Large intestine (tissue), 3 donors: ENCODE data around the gene TNFRSF18. TPM values are rescaled to one million over a fixed set of nuclear protein-coding genes. Genes with fewer than 3 reads are reported as not detected.

Experiments
- DNase-seq, 2 donors: peaks; one replicate each; pipeline versions ENCODE4 v3.0.0 to v3.0.0-alpha.2; 2013
- H3K27ac ChIP-seq: one replicate; pipeline ENCODE4 v1.5.1; 2013; ENCODE audit warnings: low read length
- H3K27me3 ChIP-seq: 2 replicates; pipeline ENCODE4 v1.6.1; 2013; ENCODE audit warnings: low read length; ENCODE audit not compliant: control insufficient read depth, insufficient read depth
- H3K36me3 ChIP-seq: 2 replicates; pipeline ENCODE4 v1.6.1; 2013; ENCODE audit warnings: low read length; ENCODE audit not compliant: control insufficient read depth, insufficient read depth
- H3K4me1 ChIP-seq: one replicate; pipeline ENCODE4 v1.6.1; 2013; ENCODE audit warnings: low read length; ENCODE audit not compliant: control insufficient read depth, insufficient read depth
- H3K4me3 ChIP-seq: one replicate; pipeline ENCODE4 v1.5.1; 2013; ENCODE audit warnings: low read length
- H3K9me3 ChIP-seq: one replicate; pipeline ENCODE4 v1.6.1; 2013; ENCODE audit warnings: mild to moderate bottlenecking, low read depth, low read length, moderate library complexity; ENCODE audit not compliant: control insufficient read depth
- WGBS: methylation state at CpG from one replicate; pipeline ENCODE4 v1.1.5; 2013; ENCODE audit warnings: low lambda C conversion rate; ENCODE audit not compliant: insufficient coverage; 5-methylcytosine and 5-hydroxymethylcytosine counted together
- polyA plus RNA-seq: library from polyadenylated mRNA; unstranded; fragments of 120-200 nt; gene quantifications from one replicate; pipeline ENCODE4 v1.2.1, GENCODE V29; 2013

TNFRSF18 gene
- polyA plus RNA-seq, 1 donor: 0.49 TPM

DNA sequence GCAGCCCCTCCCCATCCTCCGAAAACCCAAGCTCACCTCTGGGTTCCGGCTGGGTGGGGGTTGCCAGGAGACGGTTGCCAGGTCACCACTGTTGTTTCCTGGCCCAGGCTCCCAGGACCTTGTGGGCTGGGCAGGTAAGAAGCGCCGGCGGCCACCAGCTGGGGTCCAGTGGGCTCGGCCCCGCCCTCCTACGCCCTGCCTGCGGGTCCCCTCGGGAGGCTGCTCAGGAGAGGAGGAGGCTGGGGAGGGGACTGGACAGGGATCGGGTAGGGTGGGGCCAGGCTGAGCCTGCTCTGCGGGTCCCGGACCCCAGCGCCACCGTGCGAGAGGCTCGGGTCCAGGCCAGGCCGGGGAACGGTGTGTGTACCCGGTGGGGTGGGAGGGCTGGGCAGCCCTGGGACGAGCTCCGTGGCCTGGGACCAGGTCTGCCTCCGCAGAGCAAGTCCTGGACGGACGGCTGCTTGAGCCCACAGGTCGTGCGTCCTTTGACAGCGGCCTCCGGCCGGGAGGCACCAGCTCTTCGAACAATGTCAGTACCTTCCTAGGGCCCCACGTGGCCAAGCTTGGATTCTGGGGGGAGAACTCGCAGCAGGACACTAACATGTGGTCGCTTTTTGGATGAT is 32.5 kb downstream of the TNFRSF18 start, which contains the start of gene TTLL10:
TTLL10 (plus strand) TSS at position 88 of the 623 bp plus-strand sequence. CDS start 5,336 bp downstream, outside the sequence.
- WGBS: no CpG with 5 or more reads among the region's 35 CpGs
- no peak within 1 kb of the TSS for H3K4me3 ChIP-seq
- H3K4me1 ChIP-seq: peaks cover 7% of the 10 kb centered on the region
- H3K27ac ChIP-seq: no peak within 1 kb of the TSS
- peaks cover 10% of the 10 kb centered on the region for H3K36me3 ChIP-seq
- H3K27me3 ChIP-seq: peaks cover 33% of the 10 kb centered on the region
- H3K9me3 ChIP-seq: peaks cover 7% of the 10 kb centered on the region
- DNase-seq: peak in 1 of 2 donors; percentile 49

DNA sequence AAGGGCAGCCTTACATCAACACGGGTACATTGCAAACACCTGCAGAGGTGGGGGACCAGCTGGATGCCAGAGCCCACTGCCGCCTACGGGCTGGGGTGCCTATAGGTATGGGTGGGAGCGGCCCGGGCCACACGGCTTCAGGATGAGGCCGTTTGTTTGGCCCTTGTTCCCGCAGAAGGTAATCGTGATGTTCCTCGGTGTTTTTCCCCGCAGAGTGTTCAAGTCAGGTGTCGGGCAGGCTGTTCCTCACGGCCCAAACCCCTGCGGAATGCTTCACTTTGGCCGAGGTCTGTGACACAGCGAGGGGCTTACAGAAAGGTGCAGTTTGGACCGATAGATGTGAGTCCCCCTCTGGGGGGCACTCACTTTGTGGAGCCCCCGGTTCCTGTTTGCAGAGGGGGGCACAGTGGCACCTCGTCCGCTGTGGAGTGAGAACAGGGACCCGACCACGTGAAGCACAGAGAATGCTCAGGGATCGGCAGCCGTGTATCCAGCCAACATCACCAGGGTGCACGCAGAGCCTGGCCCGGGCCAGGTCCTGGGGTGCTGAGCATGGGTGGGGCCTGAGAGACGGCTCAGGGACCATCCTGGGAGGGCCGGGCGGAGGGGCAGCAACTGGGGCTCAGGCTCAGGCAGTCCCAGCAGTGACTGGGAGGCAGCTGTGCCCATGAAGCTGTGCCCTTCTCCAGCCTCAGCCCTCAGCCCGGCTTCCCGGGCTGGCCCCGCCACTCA is 33.2 kb downstream of the TNFRSF18 start:
- peaks cover 14% of the 10 kb centered on the region for H3K4me1 ChIP-seq
- peaks cover 33% of the 10 kb centered on the region for H3K27me3 ChIP-seq
- WGBS: no CpG with 5 or more reads among the region's 32 CpGs
- H3K4me3 ChIP-seq: no peak overlapping the region
- no peak for DNase-seq
- no peak overlapping the region for H3K27ac ChIP-seq
- peaks cover 17% of the 10 kb centered on the region for H3K36me3 ChIP-seq
- peaks cover 13% of the 10 kb centered on the region for H3K9me3 ChIP-seq

DNA sequence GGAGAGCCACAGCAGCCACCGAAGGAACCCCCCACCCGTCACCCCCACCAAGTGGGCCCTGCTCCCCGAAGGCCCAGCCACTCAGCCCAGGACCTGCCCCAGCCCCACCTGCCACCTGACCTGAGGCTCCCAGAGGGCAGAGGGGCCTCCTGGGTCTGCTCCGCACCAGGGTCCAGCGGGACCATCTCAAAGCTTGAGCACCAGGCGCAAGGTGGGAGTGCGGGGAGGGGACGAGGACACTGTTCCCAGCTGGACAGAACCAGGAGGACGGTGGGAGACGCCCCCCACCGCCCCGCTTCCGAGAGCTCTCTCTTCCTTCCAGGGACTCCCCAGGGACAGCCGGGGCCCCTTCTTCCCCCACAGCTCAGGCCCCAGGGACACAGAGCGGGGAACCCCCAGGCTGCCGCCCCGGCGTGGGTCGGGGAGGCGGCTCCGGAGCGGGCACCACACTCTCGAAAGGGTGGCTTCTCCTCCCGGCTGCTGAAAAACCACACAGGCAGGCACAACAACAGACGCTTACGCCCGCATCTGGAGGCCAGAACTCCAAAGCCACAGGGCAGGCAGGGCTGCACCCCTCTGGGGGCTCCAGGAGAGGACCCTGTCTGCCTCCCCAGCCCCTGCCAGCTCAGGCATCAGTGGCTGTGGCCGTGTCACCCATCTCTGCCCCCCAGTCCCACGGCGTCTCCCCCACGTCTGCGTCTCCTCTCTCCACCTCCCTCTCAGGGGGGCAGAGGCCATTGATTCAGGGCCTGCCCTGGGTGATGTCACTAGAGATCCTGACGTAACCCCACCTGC is 34.6 kb downstream of the TNFRSF18 start:
- Histone ChIP-seq H3K4me1 (peaks cover 27% of the 10 kb centered on the region), H3K9me3 (peaks cover 14% of the 10 kb centered on the region), H3K27ac (no peak overlapping the region), H3K4me3 (no peak overlapping the region), H3K36me3 (peaks cover 18% of the 10 kb centered on the region), H3K27me3 (peaks cover 33% of the 10 kb centered on the region)
- DNase-seq: no peak
- WGBS: no CpG with 5 or more reads among the region's 33 CpGs

DNA sequence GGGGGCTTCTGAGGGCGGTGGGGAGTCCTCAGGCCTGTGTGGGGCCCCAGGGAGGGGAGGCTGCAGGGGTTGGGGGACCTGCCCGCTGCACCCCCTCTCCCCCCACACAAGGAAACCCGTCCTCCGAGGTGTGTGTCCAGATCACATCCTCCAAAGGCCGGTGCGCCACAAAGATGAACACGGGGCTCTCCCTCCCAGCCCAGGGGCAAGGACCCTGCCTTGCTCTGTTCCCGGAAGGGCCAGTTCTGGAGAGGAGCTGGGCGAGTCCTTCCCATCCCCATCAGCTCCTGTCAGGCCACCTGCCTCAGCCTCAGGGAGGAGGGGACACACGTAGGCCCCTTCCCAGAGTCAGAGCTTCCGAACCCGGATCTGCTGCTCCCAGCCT is 35.2 kb downstream of the TNFRSF18 start:
- Histone ChIP-seq H3K4me3 (no peak overlapping the region), H3K27me3 (peaks cover 29% of the 10 kb centered on the region), H3K9me3 (peaks cover 17% of the 10 kb centered on the region), H3K27ac (no peak overlapping the region), H3K4me1 (peaks cover 32% of the 10 kb centered on the region), H3K36me3 (peaks cover 18% of the 10 kb centered on the region)
- WGBS: no CpG with 5 or more reads among the region's 12 CpGs
- DNase-seq: no peak

DNA sequence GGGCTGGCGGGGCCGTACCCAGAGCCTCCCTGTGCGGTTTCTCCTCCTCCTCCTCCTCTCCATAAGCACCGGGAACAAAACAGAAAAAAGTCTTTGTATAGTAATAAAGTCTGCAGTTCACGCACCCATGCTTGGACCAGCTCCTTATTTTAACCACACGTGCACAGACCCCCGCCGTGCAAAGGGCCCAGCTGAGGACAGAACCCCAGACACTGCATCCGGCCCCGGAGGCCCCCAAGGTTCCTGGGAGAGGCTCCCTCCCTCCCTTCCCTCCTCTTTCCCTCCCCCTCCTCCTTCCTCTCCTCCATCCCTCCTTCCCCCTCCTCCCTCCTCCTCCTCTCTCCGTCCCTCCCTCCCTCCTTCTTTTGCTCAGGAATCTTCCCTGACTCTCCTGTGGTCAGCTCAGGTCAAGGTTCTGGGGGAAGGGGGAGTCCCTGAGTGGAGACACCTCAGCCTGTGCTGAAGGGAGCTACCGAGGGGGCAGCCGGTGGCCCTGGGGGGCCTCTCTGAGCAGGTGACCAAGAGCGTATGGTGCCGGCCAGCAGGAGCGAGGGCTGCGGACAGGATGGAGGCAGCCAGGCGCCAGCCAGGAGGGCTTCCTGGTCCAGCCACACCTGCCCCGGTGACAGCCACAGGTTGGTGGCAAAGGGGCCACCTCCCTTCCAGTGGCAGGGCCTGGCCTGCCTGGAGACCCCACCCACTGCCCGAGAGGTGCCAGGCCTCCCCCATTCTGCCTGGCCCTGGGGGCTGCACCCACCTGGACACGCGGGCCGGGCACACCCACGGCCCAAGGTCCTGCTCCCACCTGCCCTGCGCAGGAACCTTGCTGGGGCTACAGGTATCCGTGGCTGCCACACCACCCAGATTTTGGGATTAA is 35.9 kb downstream of the TNFRSF18 start:
- Histone ChIP-seq H3K27ac (no peak overlapping the region), H3K4me3 (no peak overlapping the region), H3K4me1 (peaks cover 39% of the 10 kb centered on the region), H3K9me3 (peaks cover 17% of the 10 kb centered on the region), H3K36me3 (peaks cover 21% of the 10 kb centered on the region), H3K27me3 (peaks cover 31% of the 10 kb centered on the region)
- WGBS: no CpG with 5 or more reads among the region's 26 CpGs
- no peak for DNase-seq

DNA sequence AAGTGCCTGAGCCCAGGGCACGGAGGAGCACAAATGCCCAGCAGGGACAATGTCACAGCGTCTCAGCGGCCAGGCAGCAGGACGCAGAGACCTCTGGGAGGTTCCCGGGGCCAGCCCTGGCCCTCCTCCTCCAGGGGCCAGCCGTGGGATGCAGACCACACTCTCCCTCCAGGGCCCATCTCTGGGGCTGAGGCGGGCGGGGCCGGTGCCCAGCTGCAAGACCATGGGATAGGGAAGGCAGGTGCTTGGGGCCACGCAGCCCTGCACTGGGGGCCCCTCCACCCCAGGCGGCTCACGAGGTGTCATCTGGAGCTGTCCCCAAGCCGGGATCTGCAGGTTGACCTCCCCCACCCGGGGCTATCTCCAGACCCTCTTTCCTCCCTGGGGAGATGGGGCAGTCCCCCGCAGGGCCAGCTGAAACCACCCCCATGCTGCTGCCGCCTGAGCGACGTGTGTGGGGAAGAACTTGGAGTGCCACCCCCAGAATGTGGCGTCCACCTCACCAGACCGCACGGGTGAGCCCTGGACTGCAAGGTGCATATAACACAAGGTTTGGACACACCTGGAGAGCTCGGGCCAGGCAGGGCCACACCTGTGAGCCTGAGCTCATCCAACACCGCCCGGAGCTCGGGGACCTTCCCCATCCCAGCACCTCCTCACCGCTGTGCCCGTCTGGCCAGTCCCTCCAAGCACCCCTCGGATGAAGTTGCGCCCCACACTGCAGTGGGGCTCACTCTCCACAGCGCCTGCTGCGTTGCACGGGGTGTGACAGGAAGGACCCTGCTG is 36.8 kb downstream of the TNFRSF18 start:
- Histone ChIP-seq H3K27ac (no peak overlapping the region), H3K27me3 (peaks cover 28% of the 10 kb centered on the region), H3K9me3 (peaks cover 17% of the 10 kb centered on the region), H3K36me3 (peaks cover 27% of the 10 kb centered on the region), H3K4me1 (peaks cover 42% of the 10 kb centered on the region), H3K4me3 (no peak overlapping the region)
- no CpG with 5 or more reads among the region's 32 CpGs for WGBS
- DNase-seq: no peak

DNA sequence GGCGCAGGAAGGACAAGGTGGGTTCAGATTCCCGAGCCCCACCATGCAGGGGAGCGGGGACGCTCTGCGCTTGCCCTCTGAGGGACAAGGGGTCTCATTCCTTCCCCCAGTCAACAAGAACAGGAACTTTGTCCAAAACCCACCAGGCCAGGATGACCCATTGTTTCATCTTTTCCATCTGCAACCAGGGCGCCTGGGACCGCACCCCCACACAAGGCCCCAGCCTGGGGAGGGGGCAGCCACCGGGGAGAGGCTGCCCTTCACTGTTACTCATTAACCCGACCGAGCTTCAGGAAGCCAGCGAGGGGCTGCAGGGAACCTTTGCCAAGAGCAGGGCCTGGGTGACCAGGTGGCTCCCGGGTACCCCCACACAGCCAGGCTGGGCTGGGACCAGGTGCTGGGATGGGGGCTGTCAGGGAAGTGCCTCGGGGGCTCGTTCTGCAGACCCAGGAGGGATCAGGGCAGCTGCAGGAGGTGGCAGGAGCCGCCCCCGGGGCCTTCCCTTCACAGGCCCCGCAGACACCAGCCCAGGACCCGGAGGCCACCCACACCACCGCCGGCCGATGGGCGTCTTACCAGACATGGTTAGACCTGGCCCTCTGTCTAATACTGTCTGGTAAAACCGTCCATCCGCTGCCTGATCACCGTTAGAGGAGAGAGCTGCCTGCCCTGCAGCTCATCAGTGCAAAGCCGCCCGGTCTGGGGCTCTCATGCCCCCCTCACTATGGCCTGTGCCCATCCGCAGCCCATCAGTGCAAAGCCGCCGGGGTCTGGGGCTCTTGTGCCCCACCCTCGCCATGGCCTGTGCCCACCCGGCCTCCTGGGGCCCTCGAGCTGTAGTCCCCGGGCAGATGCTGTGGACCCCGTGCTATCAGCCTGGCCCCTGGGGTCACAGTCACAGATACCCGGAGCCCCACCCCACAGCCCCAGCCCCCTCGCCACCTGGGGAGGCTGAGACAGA is 37.7 kb downstream of the TNFRSF18 start:
- DNase-seq: no peak
- peaks cover 15% of the 10 kb centered on the region for H3K9me3 ChIP-seq
- peaks cover 23% of the 10 kb centered on the region for H3K27me3 ChIP-seq
- peaks cover 42% of the 10 kb centered on the region for H3K4me1 ChIP-seq
- no CpG with 5 or more reads among the region's 37 CpGs for WGBS
- peaks cover 27% of the 10 kb centered on the region for H3K36me3 ChIP-seq
- no peak overlapping the region for H3K4me3 ChIP-seq
- no peak overlapping the region for H3K27ac ChIP-seq

DNA sequence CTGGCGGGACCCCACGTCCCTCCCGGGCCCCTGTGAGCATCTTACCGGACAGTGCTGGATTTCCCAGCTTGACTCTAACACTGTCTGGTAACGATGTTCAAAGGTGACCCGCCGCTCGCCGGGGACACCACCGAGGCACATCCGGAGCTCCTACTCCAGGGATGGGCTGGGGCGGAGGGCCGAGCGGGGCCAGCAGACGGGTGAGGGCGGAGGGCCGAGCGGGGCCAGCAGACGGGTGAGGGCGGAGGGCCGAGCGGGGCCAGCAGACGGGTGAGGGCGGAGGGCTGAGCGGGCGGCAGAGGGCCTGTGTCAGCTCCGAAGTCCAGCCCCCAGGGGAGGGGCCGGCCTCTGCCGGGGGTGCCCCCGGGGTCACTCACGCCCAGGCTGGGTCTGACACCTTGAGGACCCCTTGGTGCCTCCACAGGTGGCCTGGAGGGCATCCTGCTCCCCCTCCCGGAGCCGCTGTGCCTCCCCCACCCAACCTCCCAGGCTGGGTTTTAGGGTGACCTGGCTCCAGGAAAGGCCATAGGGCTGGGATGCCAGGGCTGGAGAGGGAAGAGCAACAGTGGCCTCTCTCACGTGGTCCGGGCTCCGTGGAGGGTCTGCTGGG is 38.4 kb downstream of the TNFRSF18 start:
- WGBS: no CpG with 5 or more reads among the region's 36 CpGs
- DNase-seq: no peak
- Histone ChIP-seq H3K4me1 (peaks cover 42% of the 10 kb centered on the region), H3K36me3 (peaks cover 27% of the 10 kb centered on the region), H3K27ac (no peak overlapping the region), H3K27me3 (peaks cover 15% of the 10 kb centered on the region), H3K4me3 (no peak overlapping the region), H3K9me3 (peaks cover 11% of the 10 kb centered on the region)
